SK-N-MC (cell line): ENCODE data around the gene PRKCB.

Experiments used
- EZH2 ChIP-seq: fragments of 200-600 bp; sonication (generic); IDR thresholded peaks from one replicate; pipeline ENCODE4 v1.6.1; 2017; ENCODE audit warnings: antibody characterized with exemption
- FOXP2 ChIP-seq: optimal IDR thresholded peaks from 2 replicates; pipeline ENCODE3; 2011; ENCODE audit warnings: mild to moderate bottlenecking, moderate library complexity; ENCODE audit not compliant: insufficient read depth; ENCODE audit errors: extremely low read length, control extremely low read depth
- POLR2AphosphoS5 ChIP-seq: IDR thresholded peaks from 2 replicates; pipeline ENCODE4 v1.6.1; 2012; ENCODE audit warnings: mild to moderate bottlenecking, low read depth, low read length, borderline replicate concordance

- no peak for TF ChIP-seq POLR2AphosphoS5
- no peak for TF ChIP-seq EZH2
- no peak for TF ChIP-seq FOXP2
These were observed 216.7 kb downstream of the PRKCB start for GRCh38 chr16:24052329-24053098.
